Activated effector memory CD4-positive, alpha-beta T cell treated with Interleukin-2 at 50 U/mL for 16 hours (primary cell): Measurements from ENCODE around the gene BBOX1.
"Not testable (repeated sequence)": the region's sequence is repeated elsewhere in the genome, so short reads cannot be mapped to it uniquely, and the experiment has no call there.

Experiments used
- DNase-seq: peaks from one replicate; pipeline ENCODE4 v3.0.0-alpha.2; 2020

The BBOX1 gene

GRCh38 chr11:27135924-27136329 lies 95.3 kb downstream of the BBOX1 start:
- not testable (repeated sequence) for DNase-seq

GRCh38 chr11:27138716-27139115 lies 98.1 kb downstream of the BBOX1 start:
- DNase-seq = no peak

GRCh38 chr11:27139742-27140367 lies 99.2 kb downstream of the BBOX1 start:
- no peak for DNase-seq

- no peak for DNase-seq
Measured at GRCh38 chr11:27141576-27141975, 101.0 kb downstream of the BBOX1 start.

GRCh38 chr11:27147916-27148315 lies 107.3 kb downstream of the BBOX1 start:
- no peak for DNase-seq

GRCh38 chr11:27148506-27148905 lies 107.9 kb downstream of the BBOX1 start:
- no peak for DNase-seq

GRCh38 chr11:27150098-27150497 lies 109.5 kb downstream of the BBOX1 start:
- no peak for DNase-seq

- DNase-seq = no peak
Measured at GRCh38 chr11:27153136-27153535, 112.5 kb downstream of the BBOX1 start.

GRCh38 chr11:27158456-27159334 lies 118.1 kb downstream of the BBOX1 start:
- DNase-seq = no peak

- no peak for DNase-seq
Measured at GRCh38 chr11:27159335-27159679, 118.7 kb downstream of the BBOX1 start.

- DNase-seq = no peak
Measured at GRCh38 chr11:27161071-27161470, 120.5 kb downstream of the BBOX1 start.

- no peak for DNase-seq
Measured at GRCh38 chr11:27162237-27162636, 121.6 kb downstream of the BBOX1 start.

- no peak for DNase-seq
Measured at GRCh38 chr11:27166130-27166529, 125.5 kb downstream of the BBOX1 start.

- no peak for DNase-seq
Measured at GRCh38 chr11:27171376-27171958, 130.9 kb downstream of the BBOX1 start.

GRCh38 chr11:27173545-27173944 lies 132.9 kb downstream of the BBOX1 start:
- no peak for DNase-seq

GRCh38 chr11:27174021-27174420 lies 133.4 kb downstream of the BBOX1 start:
- DNase-seq = no peak

GRCh38 chr11:27174672-27175210 lies 134.1 kb downstream of the BBOX1 start:
- no peak for DNase-seq

- DNase-seq = not testable (repeated sequence)
Measured at GRCh38 chr11:27175562-27175961, 134.9 kb downstream of the BBOX1 start.
